Cerebellar cortex (tissue), 1 donor: Measurements from ENCODE around the gene NAP1L1.

Source experiments
- DNase-seq: peaks from one replicate; pipeline ENCODE4 v3.0.0-alpha.2; 2015; ENCODE audit warnings: low spot score

Gene NAP1L1

GRCh38 chr12:76084863-76085519 is 506 bp upstream of the NAP1L1 start:
- DNase-seq = no peak

- no peak for DNase-seq
Measured at GRCh38 chr12:76083246-76083903, 1.1 kb downstream of the NAP1L1 start.

- no peak for DNase-seq
Measured at GRCh38 chr12:76081909-76082308, 2.6 kb downstream of the NAP1L1 start.

GRCh38 chr12:76080729-76081415 is 3.6 kb downstream of the NAP1L1 start:
- DNase-seq = no peak

- no peak for DNase-seq
Measured at GRCh38 chr12:76080017-76080728, 4.3 kb downstream of the NAP1L1 start.

- DNase-seq = no peak
Measured at GRCh38 chr12:76078748-76079147, 5.7 kb downstream of the NAP1L1 start.

- DNase-seq = no peak
Measured at GRCh38 chr12:76075448-76075847, 9.0 kb downstream of the NAP1L1 start.

- DNase-seq = no peak
Measured at GRCh38 chr12:76074701-76075336, 9.7 kb downstream of the NAP1L1 start.

GRCh38 chr12:76073561-76073960 is 10.9 kb downstream of the NAP1L1 start:
- DNase-seq = no peak

- no peak for DNase-seq
Measured at GRCh38 chr12:76072568-76072967, 11.9 kb downstream of the NAP1L1 start.

- DNase-seq = no peak
Measured at GRCh38 chr12:76069339-76069738, 15.1 kb downstream of the NAP1L1 start.

- DNase-seq = no peak
Measured at GRCh38 chr12:76065917-76066316, 18.6 kb downstream of the NAP1L1 start.

- no peak for DNase-seq
Measured at GRCh38 chr12:76064904-76065303, 19.6 kb downstream of the NAP1L1 start.

- no peak for DNase-seq
Measured at GRCh38 chr12:76060111-76060510, 24.4 kb downstream of the NAP1L1 start.

- DNase-seq = peak; percentile 32
Measured at GRCh38 chr12:76057326-76057725, 27.2 kb downstream of the NAP1L1 start.

GRCh38 chr12:76055393-76055792 is 29.1 kb downstream of the NAP1L1 start:
- DNase-seq = no peak

GRCh38 chr12:76049575-76050251 is 34.8 kb downstream of the NAP1L1 start:
- DNase-seq = no peak

GRCh38 chr12:76047742-76048141 is 36.7 kb downstream of the NAP1L1 start:
- no peak for DNase-seq

- DNase-seq = no peak
Measured at GRCh38 chr12:76047060-76047459, 37.4 kb downstream of the NAP1L1 start.

- no peak for DNase-seq
Measured at GRCh38 chr12:76043377-76043776, 41.1 kb downstream of the NAP1L1 start.

GRCh38 chr12:76042147-76042546 is 42.3 kb downstream of the NAP1L1 start:
- DNase-seq = no peak

GRCh38 chr12:76041406-76041805 is 43.1 kb downstream of the NAP1L1 start:
- no peak for DNase-seq
